ENCODE measurements around the gene NPR3. TPM values are rescaled to one million over a fixed set of nuclear protein-coding genes. Genes with fewer than 3 reads are reported as not detected.

NPR3 gene
- total RNA-seq, 2 donors from 2014 or later = 0.20 to 0.82 TPM

DNA sequence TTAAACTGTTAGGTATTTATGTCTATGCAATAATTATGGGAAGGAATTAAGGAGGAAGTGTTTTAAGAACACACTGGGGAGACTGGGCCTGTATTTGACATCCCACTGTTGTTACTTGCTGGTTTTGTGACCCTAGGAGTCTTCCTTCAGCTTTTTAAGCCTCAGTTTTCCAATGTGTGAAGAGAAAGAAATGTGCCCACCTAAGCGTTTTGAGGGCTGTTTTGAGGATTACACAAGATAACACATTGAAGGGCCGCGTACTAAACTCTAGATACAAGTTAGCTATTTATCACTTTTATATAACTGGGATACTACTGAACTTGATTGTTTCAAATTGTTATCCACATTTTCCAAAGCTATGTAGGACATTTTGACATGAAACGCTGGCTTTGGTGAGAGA is 72.5 kb downstream of the NPR3 start:
- Mint-ChIP-seq H3K4me3 (no peak overlapping the region), H3K27me3 (ENCODE audit: insufficient read depth) (peaks cover 12% of the 10 kb centered on the region), H3K36me3 (ENCODE audit: low read depth) (no peaks in the 10 kb centered on the region), H3K4me1 (peaks cover 5% of the 10 kb centered on the region), H3K9me3 (no peaks in the 10 kb centered on the region), H3K27ac (no peak overlapping the region)
- WGBS, 2 experiments (ENCODE audit: insufficient coverage in 1 of 2, insufficient read length in 1 of 2) = 98 to 100% methylated on average over 3 to 4 of the region's 4 CpGs
- no peak for DNase-seq
- H3K27me3 ChIP-seq (ENCODE audit: control insufficient read depth, insufficient read depth, low read length, poor library complexity, severe bottlenecking) = no peaks in the 10 kb centered on the region
- no peaks in the 10 kb centered on the region for H3K9me3 ChIP-seq (ENCODE audit: control insufficient read depth, low read length)
- no peaks in the 10 kb centered on the region for H3K36me3 ChIP-seq (ENCODE audit: control insufficient read depth, insufficient read depth, low read length)
- TF ChIP-seq, protein P1, sequence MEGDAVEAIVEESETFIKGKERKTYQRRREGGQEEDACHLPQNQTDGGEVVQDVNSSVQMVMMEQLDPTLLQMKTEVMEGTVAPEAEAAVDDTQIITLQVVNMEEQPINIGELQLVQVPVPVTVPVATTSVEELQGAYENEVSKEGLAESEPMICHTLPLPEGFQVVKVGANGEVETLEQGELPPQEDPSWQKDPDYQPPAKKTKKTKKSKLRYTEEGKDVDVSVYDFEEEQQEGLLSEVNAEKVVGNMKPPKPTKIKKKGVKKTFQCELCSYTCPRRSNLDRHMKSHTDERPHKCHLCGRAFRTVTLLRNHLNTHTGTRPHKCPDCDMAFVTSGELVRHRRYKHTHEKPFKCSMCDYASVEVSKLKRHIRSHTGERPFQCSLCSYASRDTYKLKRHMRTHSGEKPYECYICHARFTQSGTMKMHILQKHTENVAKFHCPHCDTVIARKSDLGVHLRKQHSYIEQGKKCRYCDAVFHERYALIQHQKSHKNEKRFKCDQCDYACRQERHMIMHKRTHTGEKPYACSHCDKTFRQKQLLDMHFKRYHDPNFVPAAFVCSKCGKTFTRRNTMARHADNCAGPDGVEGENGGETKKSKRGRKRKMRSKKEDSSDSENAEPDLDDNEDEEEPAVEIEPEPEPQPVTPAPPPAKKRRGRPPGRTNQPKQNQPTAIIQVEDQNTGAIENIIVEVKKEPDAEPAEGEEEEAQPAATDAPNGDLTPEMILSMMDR (conservative IDR thresholded peaks at IDR 0.05) = no peak
- no peak overlapping the region for H3K27ac ChIP-seq (ENCODE audit: low read depth, low read length)
- H3K4me3 ChIP-seq (ENCODE audit: low read length) = no peak overlapping the region
- no peak overlapping the region for H3K9ac ChIP-seq (ENCODE audit: extremely low read depth, low read length, poor library complexity, severe bottlenecking)
- H3K4me1 ChIP-seq (ENCODE audit: control insufficient read depth, insufficient read depth, low read length) = no peaks in the 10 kb centered on the region

DNA sequence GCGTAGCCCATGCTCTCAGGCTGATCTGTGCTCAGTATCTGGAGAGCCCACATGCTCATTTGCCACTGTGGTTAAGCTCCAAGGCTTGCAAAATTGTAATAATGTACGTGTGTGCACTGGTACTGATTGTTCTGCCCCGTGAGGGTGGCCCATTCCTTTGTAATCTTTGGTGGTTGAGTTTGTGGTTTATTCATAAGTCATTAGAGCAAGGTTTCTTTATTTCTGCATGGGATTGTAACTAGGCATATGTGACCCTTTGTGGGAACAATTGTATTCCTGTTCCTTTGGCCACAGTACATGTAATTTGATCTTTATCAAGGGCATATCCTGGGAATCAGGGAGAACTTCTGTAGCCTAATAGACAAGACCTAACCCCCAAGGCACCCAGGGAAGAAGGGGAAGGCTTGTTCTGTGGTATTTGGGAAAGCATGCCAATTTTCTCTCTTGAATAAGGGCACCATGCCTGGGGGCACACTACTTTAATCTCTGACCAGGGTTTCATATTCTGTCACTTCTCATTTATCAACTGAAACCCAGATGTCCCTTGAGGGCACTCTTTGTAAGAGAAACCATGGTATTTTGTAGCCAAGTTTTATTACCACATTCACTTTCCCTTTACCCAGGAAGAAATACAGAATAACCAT is 74.6 kb downstream of the NPR3 start:
- TF ChIP-seq, protein P1 (conservative IDR thresholded peaks at IDR 0.05) = no peak
- no peaks in the 10 kb centered on the region for H3K27me3 ChIP-seq (ENCODE audit: control insufficient read depth, insufficient read depth, low read length, poor library complexity, severe bottlenecking)
- no peaks in the 10 kb centered on the region for H3K9me3 ChIP-seq (ENCODE audit: control insufficient read depth, low read length)
- WGBS, 2 experiments (ENCODE audit: insufficient coverage in 1 of 2, insufficient read length in 1 of 2) = 83 to 86% methylated on average over 1 to 3 of the region's 3 CpGs
- H3K27me3 Mint-ChIP-seq (ENCODE audit: insufficient read depth) = peaks cover 10% of the 10 kb centered on the region
- peak overlapping the region; percentile 82 for H3K27ac ChIP-seq (ENCODE audit: low read depth, low read length)
- no peaks in the 10 kb centered on the region for H3K36me3 ChIP-seq (ENCODE audit: control insufficient read depth, insufficient read depth, low read length)
- no peak overlapping the region for H3K4me3 Mint-ChIP-seq
- no peaks in the 10 kb centered on the region for H3K4me1 ChIP-seq (ENCODE audit: control insufficient read depth, insufficient read depth, low read length)
- no peak overlapping the region for H3K9ac ChIP-seq (ENCODE audit: extremely low read depth, low read length, poor library complexity, severe bottlenecking)
- no peak for DNase-seq
- no peaks in the 10 kb centered on the region for H3K9me3 Mint-ChIP-seq
- H3K4me1 Mint-ChIP-seq = peaks cover 5% of the 10 kb centered on the region
- no peak overlapping the region for H3K4me3 ChIP-seq (ENCODE audit: low read length)
- no peak overlapping the region for H3K27ac Mint-ChIP-seq
- no peaks in the 10 kb centered on the region for H3K36me3 Mint-ChIP-seq (ENCODE audit: low read depth)

- Histone ChIP-seq H3K27ac (ENCODE audit: low read depth, low read length) (peak overlapping the region; percentile 61), H3K4me1 (ENCODE audit: control insufficient read depth, insufficient read depth, low read length) (no peaks in the 10 kb centered on the region), H3K4me3 (ENCODE audit: low read length) (no peak overlapping the region), H3K9me3 (ENCODE audit: control insufficient read depth, low read length) (no peaks in the 10 kb centered on the region), H3K27me3 (ENCODE audit: control insufficient read depth, insufficient read depth, low read length, poor library complexity, severe bottlenecking) (no peaks in the 10 kb centered on the region), H3K9ac (ENCODE audit: extremely low read depth, low read length, poor library complexity, severe bottlenecking) (no peak overlapping the region), H3K36me3 (ENCODE audit: control insufficient read depth, insufficient read depth, low read length) (no peaks in the 10 kb centered on the region)
- peaks cover 10% of the 10 kb centered on the region for H3K27me3 Mint-ChIP-seq (ENCODE audit: insufficient read depth)
- WGBS, 2 experiments (ENCODE audit: insufficient coverage in 1 of 2, insufficient read length in 1 of 2) = 91% methylated on average over 4 of the region's 4 CpGs; no CpG with 5 or more reads in 1 of the 2 experiments
- H3K4me3 Mint-ChIP-seq = no peak overlapping the region
- no peak overlapping the region for H3K27ac Mint-ChIP-seq
- no peaks in the 10 kb centered on the region for H3K9me3 Mint-ChIP-seq
- TF ChIP-seq, protein P1 (conservative IDR thresholded peaks at IDR 0.05) = no peak
- H3K36me3 Mint-ChIP-seq (ENCODE audit: low read depth) = no peaks in the 10 kb centered on the region
- no peak for DNase-seq
- H3K4me1 Mint-ChIP-seq = peaks cover 5% of the 10 kb centered on the region
Observed at GRCh38 chr5:32786311-32786710, 75.2 kb downstream of the NPR3 start.

Data from endodermal cell (in vitro differentiated cells).